HepG2 (cell line): ENCODE results near the gene ZSCAN21. TPM values are rescaled to one million over a fixed set of nuclear protein-coding genes. Genes with fewer than 3 reads are reported as not detected.

ENCODE experiments used
- CREM ChIP-seq, 2 experiments: sonication (generic) in 1 of 2; formaldehyde crosslinking in 1 of 2; IDR thresholded peaks; 2 replicates each; pipeline versions ENCODE4 v1.4.0 to v1.6.1; 2016 to 2020; ENCODE audit warnings: antibody characterized with exemption in 1 of 2, mild to moderate bottlenecking in 1 of 2, missing genetic modification reagents in 1 of 2
- DNMT3B ChIP-seq: conservative IDR thresholded peaks from 2 replicates; pipeline ENCODE4 v1.6.1; 2016; ENCODE audit warnings: missing biosample characterization, control low read depth
- ESRRA ChIP-seq: sonication (generic); formaldehyde crosslinking; IDR thresholded peaks from 2 replicates; pipeline ENCODE4 v1.5.1; 2020; ENCODE audit warnings: mild to moderate bottlenecking, low read depth, missing genetic modification reagents
- FOXP1 ChIP-seq, 2 experiments: fragments of 450-650 bp in 1 of 2; IDR thresholded peaks; 2 replicates each; pipeline ENCODE4 v1.6.1; 2017 to 2018; ENCODE audit warnings: antibody characterized with exemption in 1 of 2
- NR2F1 ChIP-seq, 2 experiments: fragments of 450-650 bp in 1 of 2; formaldehyde crosslinking in 1 of 2; IDR thresholded peaks; 2 replicates each; pipeline versions ENCODE4 v1.5.0 to v1.6.1; 2016 to 2020; ENCODE audit warnings: mild to moderate bottlenecking in 1 of 2, missing compliant biosample characterization in 1 of 2, missing genetic modification reagents in 1 of 2, moderate library complexity in 1 of 2
- SP4 ChIP-seq: sonication (generic); formaldehyde crosslinking; IDR thresholded peaks from 2 replicates; pipeline ENCODE4 v1.8.1; 2023; ENCODE audit warnings: mild to moderate bottlenecking, missing genetic modification reagents
- TRIM22 ChIP-seq: fragments of 450-650 bp; IDR thresholded peaks from 2 replicates; pipeline ENCODE4 v1.6.1; 2017
- ZNF253 ChIP-seq: sonication (generic); formaldehyde crosslinking; IDR thresholded peaks from 2 replicates; pipeline ENCODE4 v1.8.0; 2022; ENCODE audit warnings: mild to moderate bottlenecking, missing genetic modification reagents, borderline replicate concordance
- ZNF280B ChIP-seq: sonication (generic); formaldehyde crosslinking; IDR thresholded peaks from 2 replicates; pipeline ENCODE4 v1.5.0; 2020; ENCODE audit warnings: missing genetic modification reagents, mild to moderate bottlenecking, borderline replicate concordance
- ZNF296 ChIP-seq: sonication (generic); formaldehyde crosslinking; conservative IDR thresholded peaks from 2 replicates; pipeline ENCODE4 v1.5.0; 2020; ENCODE audit warnings: mild to moderate bottlenecking, missing genetic modification reagents
- ZNF318 ChIP-seq: sonication (generic); formaldehyde crosslinking; IDR thresholded peaks from 2 replicates; pipeline ENCODE4 v1.4.0; 2020; ENCODE audit warnings: mild to moderate bottlenecking, missing genetic modification reagents
- ZNF501 ChIP-seq: sonication (generic); formaldehyde crosslinking; IDR thresholded peaks from 2 replicates; pipeline ENCODE4 v1.5.1; 2020; ENCODE audit warnings: mild to moderate bottlenecking, moderate library complexity, missing genetic modification reagents
- ZNF644 ChIP-seq: IDR thresholded peaks from 2 replicates; pipeline ENCODE4 v1.6.1; 2016; ENCODE audit warnings: low read depth
- ZNF770 ChIP-seq: sonication (generic); formaldehyde crosslinking; IDR thresholded peaks from 2 replicates; pipeline ENCODE4 v1.5.0; 2020; ENCODE audit warnings: mild to moderate bottlenecking, missing genetic modification reagents
- polyA plus RNA-seq, 8 experiments: library from polyadenylated mRNA; depleted of rRNA in 3 of 8; stranded (reverse) in 7 of 8; unstranded in 1 of 8; fragments of >200 nt; fragmentation: Illumina TruSeq in 4 of 8; extraction: Trizol in 4 of 8; gene quantifications; 2 replicates each; pipeline versions ENCODE4 v1.2.1 to v1.2.3, GENCODE V29; 2011 to 2016; ENCODE audit warnings: low read depth in 4 of 8, missing spikeins in 1 of 8, mixed read lengths in 1 of 8; ENCODE audit not compliant: insufficient read depth in 1 of 8
- total RNA-seq, 5 experiments: library from RNA; depleted of rRNA; stranded (reverse); fragments of >200 nt; fragmentation: Illumina TruSeq; extraction: Trizol; gene quantifications; 2 replicates each; pipeline ENCODE4 v1.2.3, GENCODE V29; 2016; ENCODE audit warnings: low read depth in 1 of 5

Gene ZSCAN21
- total and polyA plus RNA-seq, 2 of the 13 experiments (the other 11 are each of a cell fraction or from before 2014, with no cell fraction given), result 7.0 to 10.0 TPM

- no peak for TF ChIP-seq ZNF318 (CRISPR knock-in tag)
- no peak for TF ChIP-seq ZNF296
- TF ChIP-seq ZNF644 (CRISPR knock-in tag), result no peak
- no peak for TF ChIP-seq ZNF770 (CRISPR knock-in tag)
- no peak for TF ChIP-seq ZNF253
- TF ChIP-seq SP4 (CRISPR knock-in tag), result peak; percentile 48; the same call in 1 of the 2 replicates
- peak; percentile 95 for TF ChIP-seq CREM (IDR thresholded peaks at IDR 0.05)
- no peak for TF ChIP-seq CREM (CRISPR knock-in tag; IDR thresholded peaks at IDR 0.05)
- no peak for TF ChIP-seq FOXP1 (IDR thresholded peaks at IDR 0.05)
- no peak for TF ChIP-seq FOXP1 (CRISPR knock-in tag; IDR thresholded peaks at IDR 0.05)
- 0 out of 2 replicates have a peak, but pooled peaks have one; percentile 53 for TF ChIP-seq DNMT3B
- no peak for TF ChIP-seq NR2F1 (CRISPR knock-in tag; IDR thresholded peaks at IDR 0.05)
- 0 out of 2 replicates have a peak, but pooled peaks have one; percentile 38 for TF ChIP-seq ZNF280B
- TF ChIP-seq ESRRA (CRISPR knock-in tag), result no peak
- TF ChIP-seq ZNF501 (CRISPR knock-in tag), result peak; percentile 66
- TF ChIP-seq TRIM22, result no peak
Observed at GRCh38 chr7:100049441-100050291, at the start of gene ZSCAN21 (continued).
